Tibial nerve (tissue), 4 donors: Measurements from ENCODE around the gene RAI1. TPM values are rescaled to one million over a fixed set of nuclear protein-coding genes. Genes with fewer than 3 reads are reported as not detected.
A peak's percentile ranks its signal among the peaks of the same experiment; 100 is the strongest.

Experiments
- DNase-seq, 2 donors: peaks; one replicate each; pipeline ENCODE4 v3.0.0-alpha.2; 2019; ENCODE audit warnings: low spot score in 2 of 2
- H3K27ac ChIP-seq, 4 donors: fragments of 200-600 bp; sonication (generic) in 3 of 4; one replicate each; pipeline ENCODE4 v1.5.1; 2017 to 2019; ENCODE audit warnings: mild to moderate bottlenecking in 1 of 4
- H3K27me3 ChIP-seq, 2 donors: fragments of 200-600 bp; sonication (generic) in 1 of 2; one replicate each; pipeline versions ENCODE4 v1.5.1 to v1.6.0; 2017 to 2019
- H3K36me3 ChIP-seq, 3 donors: fragments of 200-600 bp; sonication (generic); one replicate each; pipeline ENCODE4 v1.5.1; 2018 to 2019
- H3K4me1 ChIP-seq, 4 donors: fragments of 200-600 bp; sonication (generic) in 3 of 4; one replicate each; pipeline ENCODE4 v1.5.1; 2017 to 2019
- H3K4me3 ChIP-seq, 4 donors: fragments of 200-600 bp; sonication (generic) in 3 of 4; one replicate each; pipeline ENCODE4 v1.5.1; 2017 to 2019; ENCODE audit warnings: mild to moderate bottlenecking in 1 of 4, moderate library complexity in 1 of 4
- H3K9me3 ChIP-seq, 4 donors: fragments of 200-600 bp; sonication (generic) in 3 of 4; one replicate each; pipeline ENCODE4 v1.5.1; 2017 to 2019
- CTCF ChIP-seq, 5 experiments: fragments of 200-600 bp in 3 of 5; fragments of 450-650 bp in 2 of 5; sonication (generic) in 3 of 5; IDR thresholded peaks; one replicate each; pipeline ENCODE4 v1.5.1; 2016 to 2019; ENCODE audit warnings: antibody characterized with exemption in 5 of 5, mild to moderate bottlenecking in 3 of 5, moderate library complexity in 2 of 5
- EP300 ChIP-seq, 2 donors: sonication (generic); formaldehyde crosslinking; IDR thresholded peaks; one replicate each; pipeline ENCODE4 v1.6.1; 2017; ENCODE audit warnings: antibody characterized with exemption in 2 of 2, mild to moderate bottlenecking in 1 of 2
- POLR2A ChIP-seq, 2 donors: fragments of 450-650 bp; IDR thresholded peaks; one replicate each; pipeline ENCODE4 v1.6.1; 2017; ENCODE audit warnings: antibody characterized with exemption in 2 of 2, mild to moderate bottlenecking in 2 of 2, moderate library complexity in 2 of 2
- WGBS, 2 donors: methylation state at CpG; one replicate each; pipeline ENCODE4 v1.1.5; 2018; 5-methylcytosine and 5-hydroxymethylcytosine counted together
- total RNA-seq, 4 donors: library from RNA; depleted of rRNA; stranded (reverse); fragments of >200 nt; gene quantifications; one replicate each; pipeline ENCODE4 v1.1.0, GENCODE V29; 2016

Gene RAI1
- total RNA-seq, 4 donors from 2014 or later = 32.9 to 52.7 (median 45.9) TPM

- peaks cover 0 to 4% (median 0%) of the 10 kb centered on the region in 3 donors for H3K36me3 ChIP-seq
- H3K9me3 ChIP-seq = no peaks in the 10 kb centered on the region
- no peaks in the 10 kb centered on the region for H3K27me3 ChIP-seq
- no peak for DNase-seq
- TF ChIP-seq CTCF (IDR thresholded peaks at IDR 0.05) (no peak), EP300 (IDR thresholded peaks at IDR 0.05) (no peak), POLR2A (IDR thresholded peaks at IDR 0.05) (no peak)
- peaks cover 0 to 71% (median 40%) of the 10 kb centered on the region in 4 donors for H3K4me1 ChIP-seq
- peak overlapping the region in 3 of 4 donors; percentile 22 to 79 (median 70) for H3K27ac ChIP-seq
- H3K4me3 ChIP-seq = no peak overlapping the region
- 83 to 84% methylated on average over 5 of the region's 5 CpGs for WGBS, 2 donors
These were observed 31.1 kb downstream of the RAI1 start for GRCh38 chr17:17712268-17712924.

GRCh38 chr17:17713839-17714238 is 32.6 kb downstream of the RAI1 start:
- H3K27ac ChIP-seq = peak overlapping the region in 2 of 4 donors; percentile 63 to 67
- DNase-seq = no peak
- no peak overlapping the region for H3K4me3 ChIP-seq
- H3K9me3 ChIP-seq = no peaks in the 10 kb centered on the region
- H3K36me3 ChIP-seq = peaks cover 0 to 4% (median 0%) of the 10 kb centered on the region in 3 donors
- TF ChIP-seq EP300 (IDR thresholded peaks at IDR 0.05) (peak in 1 of 2 donors; percentile 16), CTCF (IDR thresholded peaks at IDR 0.05) (no peak)
- 23 to 32% methylated on average over 7 of the region's 7 CpGs for WGBS, 2 donors
- H3K4me1 ChIP-seq = peaks cover 0 to 80% (median 42%) of the 10 kb centered on the region in 4 donors
- H3K27me3 ChIP-seq = no peaks in the 10 kb centered on the region

GRCh38 chr17:17714261-17714866 is 33.1 kb downstream of the RAI1 start:
- Histone ChIP-seq H3K27me3 (no peaks in the 10 kb centered on the region), H3K4me3 (no peak overlapping the region), H3K36me3 (peaks cover 0 to 4% (median 0%) of the 10 kb centered on the region in 3 donors), H3K27ac (peak overlapping the region in 2 of 4 donors; percentile 63 to 67), H3K9me3 (no peaks in the 10 kb centered on the region), H3K4me1 (peaks cover 0 to 80% (median 42%) of the 10 kb centered on the region in 4 donors)
- TF ChIP-seq EP300 (IDR thresholded peaks at IDR 0.05) (no peak), CTCF (IDR thresholded peaks at IDR 0.05) (no peak), POLR2A (IDR thresholded peaks at IDR 0.05) (no peak)
- WGBS, 2 donors = 56 to 57% methylated on average over 15 to 16 of the region's 16 CpGs
- DNase-seq = no peak

- peaks cover 0 to 82% (median 42%) of the 10 kb centered on the region in 4 donors for H3K4me1 ChIP-seq
- peak overlapping the region in 1 of 4 donors; percentile 67 for H3K27ac ChIP-seq
- no peaks in the 10 kb centered on the region for H3K27me3 ChIP-seq
- 88 to 92% methylated on average over 3 of the region's 3 CpGs for WGBS, 2 donors
- no peak for TF ChIP-seq EP300 (IDR thresholded peaks at IDR 0.05)
- no peak for TF ChIP-seq CTCF (IDR thresholded peaks at IDR 0.05)
- TF ChIP-seq POLR2A (IDR thresholded peaks at IDR 0.05) = no peak
- no peak for DNase-seq
- no peaks in the 10 kb centered on the region for H3K9me3 ChIP-seq
- H3K4me3 ChIP-seq = no peak overlapping the region
- H3K36me3 ChIP-seq = peaks cover 0 to 1% (median 0%) of the 10 kb centered on the region in 3 donors
These were observed 33.6 kb downstream of the RAI1 start for GRCh38 chr17:17714879-17715278.
